ENCODE measurements around the gene IZUMO4.

DNA sequence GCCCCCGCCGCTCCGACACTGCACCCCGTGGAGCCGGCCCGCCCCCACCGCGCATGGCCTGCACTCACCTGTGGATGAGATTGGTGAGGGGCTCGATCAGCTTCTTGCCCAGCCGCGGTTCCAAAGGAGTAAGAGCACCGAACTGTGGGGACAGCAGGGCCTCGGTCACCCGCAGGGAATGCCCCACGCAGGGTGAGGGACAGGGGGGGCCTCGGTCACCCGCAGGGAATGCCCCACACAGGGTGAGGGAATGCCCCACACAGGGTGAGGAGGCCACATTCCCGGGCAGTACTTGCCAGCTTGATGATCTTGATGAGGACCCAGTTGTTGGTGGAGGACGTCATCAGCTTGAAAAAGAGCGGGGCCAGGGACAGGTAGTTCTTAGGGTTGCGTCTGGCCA is 32.3 kb downstream of the IZUMO4 start:
- TF ChIP-seq, protein P1, sequence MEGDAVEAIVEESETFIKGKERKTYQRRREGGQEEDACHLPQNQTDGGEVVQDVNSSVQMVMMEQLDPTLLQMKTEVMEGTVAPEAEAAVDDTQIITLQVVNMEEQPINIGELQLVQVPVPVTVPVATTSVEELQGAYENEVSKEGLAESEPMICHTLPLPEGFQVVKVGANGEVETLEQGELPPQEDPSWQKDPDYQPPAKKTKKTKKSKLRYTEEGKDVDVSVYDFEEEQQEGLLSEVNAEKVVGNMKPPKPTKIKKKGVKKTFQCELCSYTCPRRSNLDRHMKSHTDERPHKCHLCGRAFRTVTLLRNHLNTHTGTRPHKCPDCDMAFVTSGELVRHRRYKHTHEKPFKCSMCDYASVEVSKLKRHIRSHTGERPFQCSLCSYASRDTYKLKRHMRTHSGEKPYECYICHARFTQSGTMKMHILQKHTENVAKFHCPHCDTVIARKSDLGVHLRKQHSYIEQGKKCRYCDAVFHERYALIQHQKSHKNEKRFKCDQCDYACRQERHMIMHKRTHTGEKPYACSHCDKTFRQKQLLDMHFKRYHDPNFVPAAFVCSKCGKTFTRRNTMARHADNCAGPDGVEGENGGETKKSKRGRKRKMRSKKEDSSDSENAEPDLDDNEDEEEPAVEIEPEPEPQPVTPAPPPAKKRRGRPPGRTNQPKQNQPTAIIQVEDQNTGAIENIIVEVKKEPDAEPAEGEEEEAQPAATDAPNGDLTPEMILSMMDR (IDR thresholded peaks at IDR 0.05; ENCODE audit: low read length) = no peak
- no peak for TF ChIP-seq EZH2 (optimal IDR thresholded peaks at IDR 0.05; ENCODE audit: low read depth, low read length)
